ENCODE results near the gene ZCCHC3.
A peak's percentile ranks its signal among the peaks of the same experiment; 100 is the strongest.
"Not testable (repeated sequence)": the region's sequence is repeated elsewhere in the genome, so short reads cannot be mapped to it uniquely, and the experiment has no call there.

Gene ZCCHC3

GRCh38 chr20:313948-314347, 16.6 kb downstream of the ZCCHC3 start:
- no peak for DNase-seq

GRCh38 chr20:316316-317068, 19.1 kb downstream of the ZCCHC3 start:
- no peak for DNase-seq

GRCh38 chr20:324177-325044, 27.0 kb downstream of the ZCCHC3 start:
- DNase-seq, result peak; percentile 53

- peak; percentile 48 for DNase-seq
These were observed 27.9 kb downstream of the ZCCHC3 start, which contains the start of gene SOX12 for GRCh38 chr20:325045-325888. Gene SOX12, plus strand, starts transcription at chr20:325552. Its CDS starts 373 bp downstream, at chr20:325925.

GRCh38 chr20:325889-326644, 28.7 kb downstream of the ZCCHC3 start:
- DNase-seq, result no peak

- DNase-seq, result peak; percentile 68
These were observed 29.3 kb downstream of the ZCCHC3 start for GRCh38 chr20:326645-327185.

- no peak for DNase-seq
These were observed 30.0 kb downstream of the ZCCHC3 start for GRCh38 chr20:327186-328026.

GRCh38 chr20:328027-328974, 30.9 kb downstream of the ZCCHC3 start:
- DNase-seq, result no peak

- no peak for DNase-seq
These were observed 31.8 kb downstream of the ZCCHC3 start for GRCh38 chr20:328975-329695.

- DNase-seq, result peak; percentile 23
These were observed 32.5 kb downstream of the ZCCHC3 start for GRCh38 chr20:329851-330232.

GRCh38 chr20:330233-331149, 33.1 kb downstream of the ZCCHC3 start:
- DNase-seq, result peak; percentile 53

- DNase-seq, result no peak
These were observed 37.2 kb downstream of the ZCCHC3 start for GRCh38 chr20:334578-334977.

- not testable (repeated sequence) for DNase-seq
These were observed 38.7 kb downstream of the ZCCHC3 start for GRCh38 chr20:336040-336439.

GRCh38 chr20:341682-342081, 44.3 kb downstream of the ZCCHC3 start:
- no peak for DNase-seq

GRCh38 chr20:343107-343506, 45.7 kb downstream of the ZCCHC3 start:
- DNase-seq, result no peak

- DNase-seq, result no peak
These were observed 48.8 kb downstream of the ZCCHC3 start for GRCh38 chr20:346033-346639.

- DNase-seq, result peak; percentile 48
These were observed 49.4 kb downstream of the ZCCHC3 start, which contains the start of gene NRSN2 for GRCh38 chr20:346640-347316. Gene NRSN2, plus strand, starts transcription at chr20:347111. Its CDS starts 2,533 bp downstream, at chr20:349644.
